ENCODE data around the gene RNF168. TPM values are rescaled to one million over a fixed set of nuclear protein-coding genes. Genes with fewer than 3 reads are reported as not detected.
"Not testable (repeated sequence)": the region's sequence is repeated elsewhere in the genome, so short reads cannot be mapped to it uniquely, and the experiment has no call there.

RNF168 gene
- total RNA-seq, 3 donors from 2014 or later = 22.9 to 24.8 (median 24.3) TPM

DNA sequence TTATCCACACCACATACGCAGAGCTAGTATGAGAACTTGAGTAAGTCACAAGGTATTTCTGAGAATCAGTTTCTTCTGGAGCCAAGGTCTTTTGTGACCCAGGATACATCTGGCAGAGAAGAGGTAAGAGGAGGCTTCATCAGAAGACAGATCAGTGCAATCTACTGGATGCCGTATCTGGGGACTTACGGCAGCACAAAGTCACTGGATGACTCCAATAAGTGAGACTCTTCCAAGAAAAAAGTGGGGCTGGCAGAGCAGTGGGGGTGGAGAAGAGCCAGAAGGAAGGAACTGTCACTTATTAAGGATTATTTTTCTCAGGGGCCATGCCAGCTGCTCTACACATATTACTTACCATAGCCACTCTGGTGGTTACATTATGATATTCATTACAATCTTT, 39.8 kb downstream of the RNF168 start:
- Histone ChIP-seq H3K4me1 (no peaks in the 10 kb centered on the region), H3K4me3 (no peak overlapping the region), H3K9me3 (no peaks in the 10 kb centered on the region), H3K36me3 (peaks cover 4% of the 10 kb centered on the region), H3K27ac (no peak overlapping the region), H3K27me3 (no peaks in the 10 kb centered on the region)
- intact Hi-C loops (cut with DNase I; ENCODE audit: low total_unique reads) = no loop called here
- no peak for TF ChIP-seq POLR2A (IDR thresholded peaks at IDR 0.05)
- TF ChIP-seq, protein P1, sequence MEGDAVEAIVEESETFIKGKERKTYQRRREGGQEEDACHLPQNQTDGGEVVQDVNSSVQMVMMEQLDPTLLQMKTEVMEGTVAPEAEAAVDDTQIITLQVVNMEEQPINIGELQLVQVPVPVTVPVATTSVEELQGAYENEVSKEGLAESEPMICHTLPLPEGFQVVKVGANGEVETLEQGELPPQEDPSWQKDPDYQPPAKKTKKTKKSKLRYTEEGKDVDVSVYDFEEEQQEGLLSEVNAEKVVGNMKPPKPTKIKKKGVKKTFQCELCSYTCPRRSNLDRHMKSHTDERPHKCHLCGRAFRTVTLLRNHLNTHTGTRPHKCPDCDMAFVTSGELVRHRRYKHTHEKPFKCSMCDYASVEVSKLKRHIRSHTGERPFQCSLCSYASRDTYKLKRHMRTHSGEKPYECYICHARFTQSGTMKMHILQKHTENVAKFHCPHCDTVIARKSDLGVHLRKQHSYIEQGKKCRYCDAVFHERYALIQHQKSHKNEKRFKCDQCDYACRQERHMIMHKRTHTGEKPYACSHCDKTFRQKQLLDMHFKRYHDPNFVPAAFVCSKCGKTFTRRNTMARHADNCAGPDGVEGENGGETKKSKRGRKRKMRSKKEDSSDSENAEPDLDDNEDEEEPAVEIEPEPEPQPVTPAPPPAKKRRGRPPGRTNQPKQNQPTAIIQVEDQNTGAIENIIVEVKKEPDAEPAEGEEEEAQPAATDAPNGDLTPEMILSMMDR (IDR thresholded peaks at IDR 0.05) = no peak
- no peak for TF ChIP-seq POLR2AphosphoS5 (IDR thresholded peaks at IDR 0.05)
- no peak for DNase-seq (ENCODE audit: low spot score in 2 of 2)

DNA sequence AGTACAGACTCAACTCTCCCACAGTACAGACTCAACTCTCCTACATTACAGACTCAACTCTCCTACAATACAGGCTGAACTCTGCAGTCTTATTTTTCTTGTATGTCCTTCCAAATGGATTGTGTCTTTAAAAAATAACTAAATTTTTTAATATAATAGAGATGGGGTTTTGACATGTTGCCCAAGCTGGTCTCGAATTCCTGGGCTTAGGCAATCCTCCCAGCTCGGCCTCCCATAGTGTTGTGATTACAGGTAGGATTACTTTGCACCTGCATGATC, 40.2 kb downstream of the RNF168 start:
- no peaks in the 10 kb centered on the region for H3K9me3 ChIP-seq
- no peak overlapping the region for H3K27ac ChIP-seq
- intact Hi-C loops (cut with DNase I; ENCODE audit: low total_unique reads) = no loop called here
- no peak for DNase-seq (ENCODE audit: low spot score in 2 of 2)
- TF ChIP-seq POLR2A (IDR thresholded peaks at IDR 0.05) (no peak), POLR2AphosphoS5 (IDR thresholded peaks at IDR 0.05) (no peak)
- TF ChIP-seq, protein P1 (IDR thresholded peaks at IDR 0.05) = no peak
- H3K27me3 ChIP-seq = no peaks in the 10 kb centered on the region
- no peaks in the 10 kb centered on the region for H3K4me1 ChIP-seq
- H3K36me3 ChIP-seq = peaks cover 4% of the 10 kb centered on the region
- H3K4me3 ChIP-seq = no peak overlapping the region

GRCh38 chr3:196462680-196463477, 40.7 kb downstream of the RNF168 start:
- H3K27ac ChIP-seq; H3K4me1 ChIP-seq; H3K9me3 ChIP-seq; H3K27me3 ChIP-seq; intact Hi-C loops (cut with DNase I; ENCODE audit: low total_unique reads); DNase-seq (ENCODE audit: low spot score in 2 of 2); H3K36me3 ChIP-seq; H3K4me3 ChIP-seq: not testable (repeated sequence)

DNA sequence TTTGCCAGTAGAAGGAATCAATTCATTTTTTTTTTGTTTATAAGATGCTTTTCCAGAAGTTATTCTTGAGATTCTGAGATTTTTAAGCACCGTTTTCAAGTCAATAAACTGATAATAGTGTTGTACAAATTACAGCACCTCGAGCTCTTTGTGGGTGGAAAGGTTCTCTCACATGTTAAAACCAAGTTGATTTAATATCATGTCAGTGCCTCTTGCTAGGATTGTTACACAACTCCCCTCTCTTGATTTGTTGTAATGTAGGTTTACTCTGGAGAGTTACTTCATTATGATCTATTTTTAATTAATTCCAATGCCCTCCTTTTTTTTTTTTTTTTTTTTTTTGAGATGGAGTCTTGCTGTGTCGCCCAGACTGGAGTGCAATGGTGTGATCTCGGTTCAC, 45.5 kb downstream of the RNF168 start:
- H3K9me3 ChIP-seq = no peaks in the 10 kb centered on the region
- H3K4me3 ChIP-seq = no peak overlapping the region
- H3K36me3 ChIP-seq = no peaks in the 10 kb centered on the region
- TF ChIP-seq, protein P1 (IDR thresholded peaks at IDR 0.05) = no peak
- TF ChIP-seq POLR2A (IDR thresholded peaks at IDR 0.05) (no peak), POLR2AphosphoS5 (IDR thresholded peaks at IDR 0.05) (no peak)
- no peak overlapping the region for H3K27ac ChIP-seq
- no peaks in the 10 kb centered on the region for H3K4me1 ChIP-seq
- intact Hi-C loops (cut with DNase I; ENCODE audit: low total_unique reads) = no loop called here
- H3K27me3 ChIP-seq = no peaks in the 10 kb centered on the region
- DNase-seq (ENCODE audit: low spot score in 2 of 2) = no peak

- DNase-seq (ENCODE audit: low spot score in 2 of 2); H3K4me3 ChIP-seq; H3K36me3 ChIP-seq; H3K9me3 ChIP-seq; H3K4me1 ChIP-seq; H3K27ac ChIP-seq; intact Hi-C loops (cut with DNase I; ENCODE audit: low total_unique reads); H3K27me3 ChIP-seq: not testable (repeated sequence)
These were observed 46.1 kb downstream of the RNF168 start for GRCh38 chr3:196457470-196457869.

DNA sequence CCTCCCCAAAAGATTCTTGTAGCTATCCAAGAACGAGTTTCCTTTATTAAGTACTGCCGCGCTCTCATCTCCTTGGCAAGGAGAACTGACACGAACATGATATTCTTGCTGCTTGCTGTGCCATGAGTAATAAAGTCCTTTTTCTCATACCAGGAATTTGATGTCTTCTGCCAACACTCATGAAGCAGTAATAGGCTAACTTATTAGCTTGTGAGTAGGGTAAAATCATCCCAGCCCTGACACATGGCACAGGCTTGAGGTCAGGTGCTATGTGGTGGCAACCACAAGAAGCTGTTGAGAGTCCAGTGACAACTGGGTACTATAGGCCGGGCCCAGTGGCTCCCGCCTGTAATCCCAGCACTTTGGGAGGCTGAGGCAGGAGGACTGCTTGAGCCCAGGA, 48.6 kb downstream of the RNF168 start:
- DNase-seq (ENCODE audit: low spot score in 2 of 2) = no peak
- intact Hi-C loops (cut with DNase I; ENCODE audit: low total_unique reads) = no loop called here

DNA sequence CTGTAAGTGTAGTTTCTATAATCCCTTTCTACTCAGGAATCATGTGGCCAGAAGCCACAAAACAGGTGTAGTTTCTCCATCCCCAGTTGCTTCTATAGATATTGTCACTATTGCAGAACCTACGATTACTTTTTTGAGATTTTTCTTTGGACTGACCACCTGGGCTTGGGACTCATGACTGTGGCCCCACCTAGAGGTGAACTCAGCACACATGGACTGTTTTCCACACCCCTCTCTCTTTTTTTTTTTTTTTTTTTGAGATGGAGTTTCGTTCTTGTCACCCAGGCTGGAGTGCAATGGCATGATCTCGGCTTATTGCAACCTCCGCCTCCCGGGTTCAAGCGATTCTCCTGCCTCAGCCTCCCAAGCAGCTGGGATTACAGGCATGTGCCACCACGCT, 58.2 kb downstream of the RNF168 start:
- intact Hi-C loops (cut with DNase I; ENCODE audit: low total_unique reads); H3K27ac ChIP-seq: not testable (repeated sequence)

More for the DNA sequence above, 48.6 kb downstream of the RNF168 start:
- no peaks in the 10 kb centered on the region for H3K9me3 ChIP-seq
- H3K4me1 ChIP-seq = no peaks in the 10 kb centered on the region
- no peaks in the 10 kb centered on the region for H3K27me3 ChIP-seq
- TF ChIP-seq POLR2A (IDR thresholded peaks at IDR 0.05) (no peak), POLR2AphosphoS5 (IDR thresholded peaks at IDR 0.05) (no peak)
- TF ChIP-seq, protein P1 (IDR thresholded peaks at IDR 0.05) = no peak
- H3K36me3 ChIP-seq = no peaks in the 10 kb centered on the region
- no peak overlapping the region for H3K27ac ChIP-seq
- H3K4me3 ChIP-seq = no peak overlapping the region

More for the DNA sequence above, 58.2 kb downstream of the RNF168 start:
- H3K36me3 ChIP-seq; H3K27me3 ChIP-seq; H3K4me3 ChIP-seq; DNase-seq (ENCODE audit: low spot score in 2 of 2); H3K4me1 ChIP-seq; H3K9me3 ChIP-seq: not testable (repeated sequence)

Data from breast epithelium (tissue), 4 donors.